Stomach (tissue), 9 donors: ENCODE data around the gene OTUD7B. TPM values are rescaled to one million over a fixed set of nuclear protein-coding genes. Genes with fewer than 3 reads are reported as not detected.

Experiments
- DNase-seq, 2 donors: peaks; one replicate each; pipeline versions ENCODE4 v3.0.0 to v3.0.0-alpha.2; 2013 to 2019
- H3K27ac ChIP-seq, 5 donors: fragments of 200-600 bp in 4 of 5; sonication (generic) in 4 of 5; one replicate each; pipeline ENCODE4 v1.5.1; 2013 to 2019; ENCODE audit warnings: mild to moderate bottlenecking in 1 of 5, moderate library complexity in 1 of 5
- H3K27me3 ChIP-seq, 3 donors: fragments of 200-600 bp; sonication (generic); one replicate each; pipeline ENCODE4 v1.5.1; 2017 to 2019; ENCODE audit warnings: mixed run types in 1 of 3
- H3K36me3 ChIP-seq, 4 donors: fragments of 200-600 bp; sonication (generic); 1 replicate in 3 of 4; 2 replicates in 1 of 4; pipeline ENCODE4 v1.5.1; 2016 to 2019
- H3K4me1 ChIP-seq, 4 donors: fragments of 200-600 bp; sonication (generic); one replicate each; pipeline ENCODE4 v1.5.1; 2016 to 2019
- H3K4me3 ChIP-seq, 4 donors: fragments of 200-600 bp; sonication (generic) in 3 of 4; one replicate each; pipeline ENCODE4 v1.5.1; 2016 to 2019; ENCODE audit warnings: mild to moderate bottlenecking in 1 of 4
- H3K9me3 ChIP-seq, 4 donors: fragments of 200-600 bp; sonication (generic); one replicate each; pipeline ENCODE4 v1.5.1; 2016 to 2019
- EP300 ChIP-seq: sonication (generic); formaldehyde crosslinking; IDR thresholded peaks from one replicate; pipeline ENCODE4 v1.6.1; 2017; ENCODE audit warnings: antibody characterized with exemption
- POLR2A ChIP-seq, 4 donors: fragments of 450-650 bp; IDR thresholded peaks; one replicate each; pipeline ENCODE4 v1.6.1; 2016; ENCODE audit warnings: antibody characterized with exemption in 4 of 4, control low read depth in 2 of 4, mild to moderate bottlenecking in 1 of 4, moderate library complexity in 1 of 4
- POLR2AphosphoS5 ChIP-seq, 3 donors: sonication (generic); formaldehyde crosslinking; IDR thresholded peaks; one replicate each; pipeline ENCODE4 v1.6.1; 2016; ENCODE audit warnings: antibody characterized with exemption in 3 of 3
- WGBS, 5 donors: extraction: QIAGEN DNeasy Blood & Tissue Kit in 3 of 5; methylation state at CpG; one replicate each; pipeline versions ENCODE4 v1.1.5 to v1.1.7; 2013 to 2018; 5-methylcytosine and 5-hydroxymethylcytosine counted together
- intact Hi-C: fragments of 100-400 bp; cut with DNase I; formaldehyde crosslinking; loops from one replicate; pipeline ENCODE4 v1.15.1; 2023; ENCODE audit warnings: low total_unique reads
- polyA plus RNA-seq, 3 donors: library from polyadenylated mRNA; stranded (reverse); fragments of 200-250 nt; gene quantifications; one replicate each; pipeline ENCODE4 v1.2.3, GENCODE V29; 2013
- total RNA-seq, 5 donors: library from RNA; depleted of rRNA; stranded (reverse); fragments of >200 nt; gene quantifications; one replicate each; pipeline versions ENCODE4 v1.1.0 to v1.2.3, GENCODE V29; 2014 to 2016
- TF ChIP-seq, protein P1 (sequence below), 7 experiments: fragments of 450-650 bp in 4 of 7; fragments of 200-600 bp in 3 of 7; sonication (generic) in 3 of 7; IDR thresholded peaks; one replicate each; pipeline ENCODE4 v1.5.1; 2016 to 2019; ENCODE audit warnings: antibody characterized with exemption in 7 of 7, control low read depth in 2 of 7, mild to moderate bottlenecking in 1 of 7
- donor health status: healthy with polysubstance abuse.
- donor health status: Bipolar disorder and iron deficiency.
- donor health status: healthy.

The OTUD7B gene
- total and polyA plus RNA-seq, 8 donors = 2.2 to 38.8 (median 10.9) TPM

DNA sequence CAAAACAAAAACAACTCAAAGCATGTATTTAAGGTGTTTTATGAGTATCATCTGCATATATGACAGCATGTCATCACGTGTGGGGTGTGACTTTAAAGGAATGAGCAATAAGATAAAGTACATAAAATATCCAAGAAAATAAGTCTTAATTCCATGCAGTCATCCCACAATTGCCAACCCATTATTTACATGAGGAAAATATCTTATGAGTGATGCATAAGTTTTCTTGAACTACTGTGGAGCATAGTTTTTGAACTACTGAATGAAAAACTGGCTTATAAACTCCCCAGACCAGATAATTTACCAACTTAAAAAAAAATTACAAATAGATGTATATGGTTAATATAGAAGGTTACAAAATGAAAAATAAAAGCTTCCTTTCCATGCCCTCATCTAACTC, 44.1 kb downstream of the OTUD7B start:
- peaks cover 48 to 91% (median 86%) of the 10 kb centered on the region in 4 donors for H3K36me3 ChIP-seq
- intact Hi-C loops = loop anchor here (5.0 to 10.0 kb wide), 2 partner anchors 76 to 208 kb away; no protein-coding TSS in a partner anchor
- H3K9me3 ChIP-seq = no peaks in the 10 kb centered on the region
- DNase-seq = no peak
- H3K27ac ChIP-seq = no peak overlapping the region
- no peak overlapping the region for H3K4me3 ChIP-seq
- WGBS, 5 donors = 63 to 79% (median 76%) methylated on average over 1 of the region's 1 CpG
- H3K4me1 ChIP-seq = peaks cover 7 to 48% (median 11%) of the 10 kb centered on the region in 4 donors
- H3K27me3 ChIP-seq = no peaks in the 10 kb centered on the region
- TF ChIP-seq POLR2A (IDR thresholded peaks at IDR 0.05) = no peak
- no peak for TF ChIP-seq EP300
- TF ChIP-seq, protein P1, sequence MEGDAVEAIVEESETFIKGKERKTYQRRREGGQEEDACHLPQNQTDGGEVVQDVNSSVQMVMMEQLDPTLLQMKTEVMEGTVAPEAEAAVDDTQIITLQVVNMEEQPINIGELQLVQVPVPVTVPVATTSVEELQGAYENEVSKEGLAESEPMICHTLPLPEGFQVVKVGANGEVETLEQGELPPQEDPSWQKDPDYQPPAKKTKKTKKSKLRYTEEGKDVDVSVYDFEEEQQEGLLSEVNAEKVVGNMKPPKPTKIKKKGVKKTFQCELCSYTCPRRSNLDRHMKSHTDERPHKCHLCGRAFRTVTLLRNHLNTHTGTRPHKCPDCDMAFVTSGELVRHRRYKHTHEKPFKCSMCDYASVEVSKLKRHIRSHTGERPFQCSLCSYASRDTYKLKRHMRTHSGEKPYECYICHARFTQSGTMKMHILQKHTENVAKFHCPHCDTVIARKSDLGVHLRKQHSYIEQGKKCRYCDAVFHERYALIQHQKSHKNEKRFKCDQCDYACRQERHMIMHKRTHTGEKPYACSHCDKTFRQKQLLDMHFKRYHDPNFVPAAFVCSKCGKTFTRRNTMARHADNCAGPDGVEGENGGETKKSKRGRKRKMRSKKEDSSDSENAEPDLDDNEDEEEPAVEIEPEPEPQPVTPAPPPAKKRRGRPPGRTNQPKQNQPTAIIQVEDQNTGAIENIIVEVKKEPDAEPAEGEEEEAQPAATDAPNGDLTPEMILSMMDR (IDR thresholded peaks at IDR 0.05) = no peak
- no peak for TF ChIP-seq POLR2AphosphoS5 (IDR thresholded peaks at IDR 0.05)

DNA sequence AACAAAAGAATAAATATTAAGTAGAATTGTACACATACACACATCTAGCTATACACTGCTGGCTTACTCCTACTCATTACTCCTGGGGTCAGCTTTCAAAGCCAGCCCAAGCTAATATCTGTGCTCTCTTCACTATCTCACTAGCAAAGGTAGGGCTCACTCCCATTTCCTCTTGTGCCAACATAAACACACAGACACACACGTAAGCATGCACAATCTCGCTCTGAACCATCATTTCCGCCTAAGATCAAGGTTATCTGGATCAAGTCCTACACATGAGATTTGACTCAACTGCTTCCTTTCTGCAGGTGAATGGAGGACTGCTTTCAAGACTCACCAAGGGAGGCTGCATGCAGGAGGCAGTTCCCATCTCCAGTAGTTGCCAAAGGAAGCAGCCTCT, 45.1 kb downstream of the OTUD7B start:
- H3K4me1 ChIP-seq = peaks cover 7 to 48% (median 11%) of the 10 kb centered on the region in 4 donors
- H3K9me3 ChIP-seq = no peaks in the 10 kb centered on the region
- DNase-seq = no peak
- 31 to 56% (median 37%) methylated on average over 3 of the region's 3 CpGs for WGBS, 5 donors
- no peaks in the 10 kb centered on the region for H3K27me3 ChIP-seq
- TF ChIP-seq POLR2AphosphoS5 (IDR thresholded peaks at IDR 0.05) (peak in 2 of 3 donors; percentile 57 to 86), POLR2A (IDR thresholded peaks at IDR 0.05) (no peak), EP300 (no peak)
- TF ChIP-seq, protein P1 (IDR thresholded peaks at IDR 0.05) = no peak
- intact Hi-C loops = loop anchor here (5.0 to 10.0 kb wide), 2 partner anchors 77 to 209 kb away; no protein-coding TSS in a partner anchor
- H3K4me3 ChIP-seq = no peak overlapping the region
- H3K36me3 ChIP-seq = peaks cover 40 to 89% (median 83%) of the 10 kb centered on the region in 4 donors
- H3K27ac ChIP-seq = peak overlapping the region in 3 of 5 donors; percentile 17 to 51 (median 40)

DNA sequence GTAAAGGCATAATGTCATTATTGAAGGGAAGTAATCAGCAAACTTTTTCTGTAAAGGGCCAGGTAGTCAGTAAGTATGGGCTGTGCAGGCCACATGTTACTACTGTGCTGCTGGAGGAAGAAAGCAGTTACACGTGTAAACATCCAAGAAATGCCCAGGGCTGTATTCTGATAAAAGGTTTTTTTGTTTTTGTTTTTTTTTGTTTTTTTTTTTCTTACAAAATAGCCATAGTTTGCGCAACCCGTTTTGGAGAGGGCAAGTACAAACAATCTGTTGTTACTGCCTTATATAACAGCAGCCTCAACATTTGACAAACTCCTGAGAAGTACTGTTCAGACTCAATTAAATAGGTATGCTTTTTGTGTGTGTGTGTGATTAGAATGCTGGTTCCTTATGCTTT, 47.2 kb downstream of the OTUD7B start:
- 47 to 58% (median 50%) methylated on average over 3 of the region's 3 CpGs for WGBS, 5 donors
- H3K27ac ChIP-seq = peak overlapping the region in 3 of 5 donors; percentile 10 to 67 (median 60)

DNA sequence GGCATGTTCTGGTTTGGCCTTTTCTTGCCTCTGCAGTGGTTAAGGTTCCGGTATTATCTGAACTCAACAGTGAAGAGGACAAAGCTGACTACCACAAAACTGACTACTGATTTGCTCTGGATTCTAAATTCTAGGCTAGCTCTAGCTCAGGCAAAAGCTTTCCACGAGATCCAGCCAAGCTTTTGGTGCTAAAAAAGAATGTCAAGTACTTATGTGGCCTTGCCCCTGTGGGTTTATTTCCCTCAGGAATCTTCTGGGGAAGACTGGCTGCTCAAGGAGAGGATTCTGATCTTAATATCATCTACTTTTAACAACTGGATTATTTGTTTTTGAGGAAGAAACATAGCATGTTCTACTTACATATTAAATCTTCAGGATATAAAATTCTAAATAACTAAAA, 47.8 kb downstream of the OTUD7B start:
- intact Hi-C loops = loop anchor here (10.0 kb wide), 1 partner anchor 212 kb away; no protein-coding TSS in a partner anchor
- Histone ChIP-seq H3K36me3 (peaks cover 53 to 89% (median 82%) of the 10 kb centered on the region in 4 donors), H3K4me1 (peaks cover 7 to 48% (median 11%) of the 10 kb centered on the region in 4 donors), H3K27me3 (no peaks in the 10 kb centered on the region), H3K4me3 (no peak overlapping the region), H3K27ac (peak overlapping the region in 3 of 5 donors; percentile 60 to 67 (median 66)), H3K9me3 (peaks cover 0 to 2% (median 0%) of the 10 kb centered on the region in 4 donors)
- WGBS, 5 donors = 66 to 82% (median 72%) methylated on average over 2 of the region's 2 CpGs
- no peak for DNase-seq
- TF ChIP-seq, protein P1 (IDR thresholded peaks at IDR 0.05) = no peak
- TF ChIP-seq POLR2AphosphoS5 (IDR thresholded peaks at IDR 0.05) (no peak), POLR2A (IDR thresholded peaks at IDR 0.05) (no peak), EP300 (no peak)

More for the DNA sequence above, 47.2 kb downstream of the OTUD7B start:
- Histone ChIP-seq H3K4me1 (peaks cover 7 to 48% (median 11%) of the 10 kb centered on the region in 4 donors), H3K27me3 (no peaks in the 10 kb centered on the region), H3K9me3 (no peaks in the 10 kb centered on the region), H3K36me3 (peaks cover 48 to 87% (median 81%) of the 10 kb centered on the region in 4 donors), H3K4me3 (no peak overlapping the region)
- intact Hi-C loops = loop anchor here (10.0 kb wide), 1 partner anchor 211 kb away; no protein-coding TSS in a partner anchor
- TF ChIP-seq POLR2A (IDR thresholded peaks at IDR 0.05) = no peak
- TF ChIP-seq, protein P1 (IDR thresholded peaks at IDR 0.05) = no peak
- no peak for TF ChIP-seq POLR2AphosphoS5 (IDR thresholded peaks at IDR 0.05)
- TF ChIP-seq EP300 = no peak
- DNase-seq = no peak
